Fibroblast of pulmonary artery (primary cell): ENCODE results near the gene VWA8.
A peak's percentile ranks its signal among the peaks of the same experiment; 100 is the strongest.
"Not testable (repeated sequence)": the region's sequence is repeated elsewhere in the genome, so short reads cannot be mapped to it uniquely, and the experiment has no call there.

Experiments
- DNase-seq: peaks from one replicate; pipeline ENCODE4 v3.0.0-alpha.2; 2010; ENCODE audit warnings: low read depth
- H3K4me3 ChIP-seq: replicated peaks from 2 replicates; pipeline ENCODE4 v1.5.1; 2011; ENCODE audit warnings: low read depth, mild to moderate bottlenecking, control low read depth, low read length, moderate library complexity
- TF ChIP-seq, protein P1 (sequence below): IDR thresholded peaks from 2 replicates; pipeline ENCODE4 v1.5.1; 2011; ENCODE audit warnings: mild to moderate bottlenecking, control low read depth, low read length, inconsistent platforms; ENCODE audit errors: missing control alignments

Gene VWA8

DNA sequence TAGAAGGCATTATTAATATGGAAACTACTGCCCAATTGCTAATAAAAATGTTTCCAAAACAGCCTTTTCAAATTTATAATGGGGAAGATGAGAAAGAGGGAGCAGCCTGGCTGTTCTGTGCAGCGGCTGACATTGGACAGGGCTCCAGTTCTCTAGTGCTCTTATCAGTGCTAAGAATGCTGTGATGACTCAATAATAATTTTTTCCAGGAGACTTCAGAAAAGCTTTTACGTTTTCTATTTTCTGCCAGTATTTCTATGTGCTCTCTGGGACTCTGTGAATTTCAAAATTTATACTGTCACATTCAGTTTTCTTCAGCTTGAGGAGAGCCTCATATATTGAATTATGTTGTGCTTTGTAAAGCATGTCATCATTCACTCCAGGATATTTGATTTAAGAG, 209.6 kb downstream of the VWA8 start:
- TF ChIP-seq, protein P1, sequence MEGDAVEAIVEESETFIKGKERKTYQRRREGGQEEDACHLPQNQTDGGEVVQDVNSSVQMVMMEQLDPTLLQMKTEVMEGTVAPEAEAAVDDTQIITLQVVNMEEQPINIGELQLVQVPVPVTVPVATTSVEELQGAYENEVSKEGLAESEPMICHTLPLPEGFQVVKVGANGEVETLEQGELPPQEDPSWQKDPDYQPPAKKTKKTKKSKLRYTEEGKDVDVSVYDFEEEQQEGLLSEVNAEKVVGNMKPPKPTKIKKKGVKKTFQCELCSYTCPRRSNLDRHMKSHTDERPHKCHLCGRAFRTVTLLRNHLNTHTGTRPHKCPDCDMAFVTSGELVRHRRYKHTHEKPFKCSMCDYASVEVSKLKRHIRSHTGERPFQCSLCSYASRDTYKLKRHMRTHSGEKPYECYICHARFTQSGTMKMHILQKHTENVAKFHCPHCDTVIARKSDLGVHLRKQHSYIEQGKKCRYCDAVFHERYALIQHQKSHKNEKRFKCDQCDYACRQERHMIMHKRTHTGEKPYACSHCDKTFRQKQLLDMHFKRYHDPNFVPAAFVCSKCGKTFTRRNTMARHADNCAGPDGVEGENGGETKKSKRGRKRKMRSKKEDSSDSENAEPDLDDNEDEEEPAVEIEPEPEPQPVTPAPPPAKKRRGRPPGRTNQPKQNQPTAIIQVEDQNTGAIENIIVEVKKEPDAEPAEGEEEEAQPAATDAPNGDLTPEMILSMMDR = no peak
- peak; percentile 81 for DNase-seq
- no peak overlapping the region for H3K4me3 ChIP-seq

DNA sequence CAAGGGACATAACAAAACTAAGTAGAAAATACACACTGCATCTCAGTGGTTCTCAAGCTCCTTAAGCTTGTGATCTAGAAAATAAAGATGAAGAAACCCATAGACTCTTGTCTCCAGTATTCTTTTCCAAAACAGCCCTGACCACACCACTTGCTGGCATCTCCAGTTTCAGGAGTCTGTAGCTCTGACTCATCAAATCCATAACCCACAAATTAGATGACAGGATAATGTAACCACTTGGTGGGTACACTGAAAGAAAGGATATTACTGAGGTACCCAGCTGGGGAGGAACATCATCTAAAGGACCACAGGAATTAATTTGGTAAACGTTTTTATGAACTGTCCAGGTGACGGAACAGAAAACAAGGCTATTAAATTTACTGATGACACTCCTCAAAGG, 214.7 kb downstream of the VWA8 start:
- TF ChIP-seq, protein P1 = no peak
- H3K4me3 ChIP-seq = no peak overlapping the region
- DNase-seq = peak; percentile 40

DNA sequence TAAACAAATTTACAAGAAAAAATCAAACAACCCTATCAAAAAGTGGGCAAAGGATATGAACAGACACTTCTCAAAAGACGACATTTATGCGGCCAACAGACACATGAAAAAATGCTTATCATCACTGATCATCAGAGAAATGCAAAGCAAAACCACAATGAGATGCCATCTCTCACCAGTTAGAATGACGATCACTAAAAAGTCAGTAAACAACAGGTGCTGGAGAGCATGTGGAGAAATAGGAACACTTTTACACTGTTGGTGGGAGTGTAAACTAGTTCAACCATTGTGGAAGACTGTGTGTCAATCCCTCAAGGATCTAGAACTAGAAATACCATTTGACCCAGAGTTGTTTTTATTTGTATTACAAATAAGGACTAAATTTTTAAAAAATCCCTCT, 215.4 kb downstream of the VWA8 start:
- not testable (repeated sequence) for H3K4me3 ChIP-seq, DNase-seq

DNA sequence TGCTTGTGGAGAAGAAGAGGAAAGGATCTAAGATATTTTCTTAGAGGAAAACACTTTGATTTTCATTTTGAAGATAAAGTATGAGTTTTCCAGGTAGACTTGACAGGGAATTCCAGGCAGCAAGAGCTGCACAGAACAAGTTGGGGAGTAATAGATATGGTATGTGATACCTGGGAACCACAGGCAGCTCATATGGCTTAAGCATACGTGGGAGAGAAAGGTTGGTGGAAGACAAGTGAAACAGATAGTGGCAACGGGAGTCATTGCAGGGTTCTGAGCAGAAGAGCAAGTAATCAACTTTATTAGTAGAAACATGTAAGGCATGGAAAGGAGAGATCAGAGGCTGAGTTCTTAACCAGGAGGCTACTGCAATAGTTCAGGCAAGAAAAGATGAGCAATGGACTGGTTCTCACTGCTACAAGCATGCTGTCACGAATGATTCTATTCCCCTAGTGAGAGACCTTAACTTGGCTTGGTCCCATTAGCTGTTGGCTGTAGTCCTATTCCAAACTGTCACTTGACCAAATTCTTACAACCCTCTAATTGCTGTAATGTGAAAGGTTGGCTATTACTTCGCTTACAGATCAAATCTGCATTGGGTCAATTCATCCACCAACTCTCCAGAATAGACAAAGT, 217.9 kb downstream of the VWA8 start:
- TF ChIP-seq, protein P1 = no peak
- no peak overlapping the region for H3K4me3 ChIP-seq
- no peak for DNase-seq

DNA sequence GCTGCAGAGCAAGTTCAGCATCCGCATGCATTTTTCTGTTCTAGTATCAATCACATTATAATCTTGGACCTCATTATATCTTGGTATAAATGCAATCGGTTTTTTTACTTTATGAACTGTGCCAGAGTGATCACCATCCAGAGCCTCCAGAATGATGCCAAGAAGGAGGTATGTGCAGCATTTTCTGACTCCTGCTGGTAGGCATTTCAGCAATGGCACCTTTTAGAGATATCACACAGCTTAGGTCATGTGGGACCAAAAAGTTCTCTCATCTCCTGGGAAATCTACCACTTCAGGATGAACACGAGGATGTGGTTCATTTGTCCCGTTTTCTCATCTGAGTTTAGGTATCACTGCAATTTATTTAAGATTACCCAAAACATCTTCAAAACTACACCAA, 220.4 kb downstream of the VWA8 start:
- TF ChIP-seq, protein P1 = no peak
- H3K4me3 ChIP-seq = no peak overlapping the region
- peak; percentile 11 for DNase-seq

DNA sequence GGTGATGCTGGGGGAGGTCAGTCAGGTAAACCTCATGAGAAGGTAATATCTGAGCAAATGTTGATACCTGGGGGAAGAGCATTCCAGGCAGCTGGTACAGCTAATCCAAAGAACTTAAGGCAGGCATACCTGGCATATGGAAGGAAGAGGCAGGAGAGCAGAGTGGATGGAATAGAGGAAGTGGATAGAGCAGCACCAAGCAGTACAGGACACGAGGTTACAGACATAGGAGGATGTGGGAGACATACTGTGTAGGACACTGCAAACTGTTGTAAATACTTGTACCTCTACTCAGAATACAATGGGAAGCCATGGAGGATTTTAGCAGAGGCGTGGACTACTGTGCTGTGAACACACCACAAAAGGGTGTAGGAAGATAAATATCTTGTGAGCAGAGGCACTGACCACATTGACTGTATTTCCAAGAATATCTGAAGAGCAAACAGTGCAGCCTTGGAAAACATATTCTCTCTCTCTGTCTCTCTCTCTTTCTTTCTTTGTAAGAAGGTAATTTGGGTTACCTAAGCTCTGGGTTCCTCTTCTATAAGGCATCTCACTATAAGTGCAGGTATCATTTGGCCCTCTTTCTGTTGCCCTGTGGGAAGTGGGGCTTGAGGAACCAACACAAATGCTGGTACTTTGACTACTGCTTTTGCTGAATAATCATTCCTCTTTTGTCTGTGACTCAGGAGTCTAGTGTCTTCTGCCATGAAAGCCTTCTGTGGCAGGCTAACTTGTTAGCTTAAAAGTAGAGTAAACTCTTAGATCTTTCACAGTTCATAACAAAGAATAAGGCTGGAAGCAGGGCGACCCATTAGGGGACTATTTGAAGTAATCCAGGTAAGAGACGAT, 238.0 kb downstream of the VWA8 start:
- no peak for DNase-seq
- no peak overlapping the region for H3K4me3 ChIP-seq
- TF ChIP-seq, protein P1 = no peak

DNA sequence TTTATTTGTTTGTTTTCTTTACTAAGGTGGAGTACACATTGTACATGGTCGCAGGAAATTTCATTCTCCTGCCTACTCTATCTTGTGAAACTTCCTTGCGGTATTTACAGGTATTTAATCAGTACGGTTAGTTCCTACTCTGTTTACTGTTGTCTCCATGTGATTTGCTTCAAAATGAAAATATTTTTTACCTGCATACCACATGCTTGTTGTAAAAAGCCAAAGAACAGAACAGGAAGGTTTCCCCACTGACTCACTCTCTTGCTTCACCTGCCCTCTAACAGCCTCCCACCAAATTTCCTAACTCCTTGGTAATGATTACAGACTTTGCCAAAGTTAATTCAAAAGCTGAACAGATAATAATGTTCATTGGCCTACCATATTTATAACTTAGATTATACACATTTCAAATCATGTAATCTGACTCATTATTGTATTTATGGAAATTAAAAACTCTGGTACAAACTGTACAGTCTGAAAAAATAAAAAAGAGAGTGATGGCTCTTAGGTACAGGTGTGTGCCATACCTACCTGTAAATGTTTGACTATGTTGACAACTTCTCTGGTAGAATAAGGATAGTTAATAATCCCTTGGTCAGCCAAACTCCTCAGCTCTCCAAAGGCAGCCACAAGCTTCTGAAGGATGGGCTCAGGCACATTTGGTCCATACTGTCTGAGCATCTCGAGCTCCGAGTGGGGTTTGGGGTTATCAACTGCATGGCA, 239.9 kb downstream of the VWA8 start:
- H3K4me3 ChIP-seq = no peak overlapping the region
- DNase-seq = no peak
- TF ChIP-seq, protein P1 = no peak
